Vagina (tissue), 2 donors: ENCODE results near the gene KHDRBS1.

Source experiments
- CTCF ChIP-seq, 3 experiments: fragments of 450-650 bp in 2 of 3; fragments of 200-600 bp in 1 of 3; sonication (generic) in 1 of 3; IDR thresholded peaks; one replicate each; pipeline ENCODE4 v1.5.1; 2017 to 2019; ENCODE audit warnings: antibody characterized with exemption in 3 of 3, mild to moderate bottlenecking in 2 of 3, moderate library complexity in 2 of 3
- POLR2A ChIP-seq, 2 donors: fragments of 450-650 bp; IDR thresholded peaks; one replicate each; pipeline ENCODE4 v1.6.1; 2017; ENCODE audit warnings: antibody characterized with exemption in 2 of 2, mild to moderate bottlenecking in 2 of 2, moderate library complexity in 2 of 2
- POLR2AphosphoS5 ChIP-seq, 2 donors: sonication (generic); formaldehyde crosslinking; IDR thresholded peaks; one replicate each; pipeline ENCODE4 v1.9.0; 2017; ENCODE audit warnings: antibody characterized with exemption in 2 of 2, mild to moderate bottlenecking in 2 of 2, low read depth in 1 of 2; ENCODE audit not compliant: insufficient read depth in 1 of 2

DNA sequence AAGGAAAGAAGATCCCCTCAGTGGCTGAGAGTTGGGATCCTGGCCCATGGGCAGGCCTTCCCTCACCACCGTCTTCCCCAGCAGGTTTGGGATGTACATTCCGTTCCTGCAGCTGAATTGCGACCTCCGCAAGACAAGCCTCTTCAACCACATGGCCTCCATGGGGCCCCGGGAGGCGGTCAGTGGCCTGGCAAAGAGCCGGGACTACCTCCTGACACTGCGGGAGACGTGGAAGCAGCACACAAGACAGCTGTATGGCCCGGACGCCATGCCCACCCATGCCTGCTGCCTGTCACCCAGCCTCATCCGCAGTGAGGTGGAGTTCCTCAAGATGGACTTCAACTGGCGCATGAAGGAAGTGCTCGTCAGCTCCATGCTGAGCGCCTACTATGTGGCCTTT lies 77.9 kb downstream of the KHDRBS1 start:
- no peak for TF ChIP-seq CTCF (IDR thresholded peaks at IDR 0.05)
- no peak for TF ChIP-seq POLR2A (IDR thresholded peaks at IDR 0.05)
- TF ChIP-seq POLR2AphosphoS5 (IDR thresholded peaks at IDR 0.05; ENCODE audit: insufficient read depth in 1 of 2, low read depth in 1 of 2): no peak
